ENCODE results near the gene RAPGEF5.

GRCh38 chr7:22387583-22387982, 30.6 kb upstream of the RAPGEF5 start:
- TF ChIP-seq CTCF (IDR thresholded peaks at IDR 0.05 in 2 of 3, conservative IDR thresholded peaks at IDR 0.05 in 1 of 3; ENCODE audit: borderline replicate concordance in 1 of 3, insufficient read depth in 1 of 3, low read depth in 2 of 3, low read length in 2 of 3) (no peak), EZH2 (IDR thresholded peaks at IDR 0.05) (no peak), CBX3 (IDR thresholded peaks at IDR 0.05; ENCODE audit: low read depth) (no peak), POLR2AphosphoS5 (IDR thresholded peaks at IDR 0.05; ENCODE audit: low read depth, low read length) (no peak)
